HFFc6 (cell line): Measurements from ENCODE around the gene LDHB. TPM values are rescaled to one million over a fixed set of nuclear protein-coding genes. Genes with fewer than 3 reads are reported as not detected.

Experiments
- DNase-seq: peaks from one replicate; pipeline ENCODE4 v3.0.0-alpha.2; 2018
- H3K27ac Mint-ChIP-seq: 2 replicates; pipeline ENCODE4 v1.8.0; 2020; ENCODE audit warnings: mild to moderate bottlenecking, mixed read lengths
- H3K27me3 Mint-ChIP-seq: 2 replicates; pipeline ENCODE4 v1.8.0; 2021; ENCODE audit warnings: mild to moderate bottlenecking, moderate library complexity, mixed read lengths; ENCODE audit not compliant: insufficient read depth
- H3K36me3 Mint-ChIP-seq: 2 replicates; pipeline ENCODE4 v1.8.0; 2021; ENCODE audit warnings: low read depth, mixed read lengths
- H3K4me1 Mint-ChIP-seq: 2 replicates; pipeline ENCODE4 v1.8.0; 2020; ENCODE audit warnings: low read depth, mixed read lengths
- H3K4me3 Mint-ChIP-seq: 2 replicates; pipeline ENCODE4 v1.8.0; 2020; ENCODE audit warnings: mild to moderate bottlenecking, moderate library complexity, mixed read lengths
- H3K9me3 Mint-ChIP-seq: 2 replicates; pipeline ENCODE4 v1.8.0; 2020; ENCODE audit warnings: mild to moderate bottlenecking, mixed read lengths
- CTCF ChIP-seq: fragments of 200-600 bp; sonication (generic); IDR thresholded peaks from 2 replicates; pipeline ENCODE4 v1.5.0; 2021; ENCODE audit warnings: antibody characterized with exemption, mild to moderate bottlenecking
- total RNA-seq, 6 experiments: library from RNA; stranded (reverse); fragmentation: NEBNext Ultra II Directional; extraction: Animal tissue kit (Norgen Biotek cat#: 25700); gene quantifications; 2 replicates in 1 of 6; 3 replicates in 5 of 6; pipeline ENCODE4 v1.2.3, GENCODE V29; 2021

Gene LDHB
- total RNA-seq, 6 experiments from 2014 or later = 635 to 852 (median 715) TPM

GRCh38 chr12:21606175-21606574, 51.5 kb downstream of the LDHB start:
- Mint-ChIP-seq H3K36me3 (no peaks in the 10 kb centered on the region), H3K4me1 (no peaks in the 10 kb centered on the region), H3K27me3 (no peaks in the 10 kb centered on the region; the same call in 1 of the 2 replicates), H3K4me3 (no peak overlapping the region), H3K27ac (no peak overlapping the region), H3K9me3 (no peaks in the 10 kb centered on the region)
- TF ChIP-seq CTCF = no peak
- DNase-seq = no peak

- no peak for DNase-seq
- Mint-ChIP-seq H3K9me3 (no peaks in the 10 kb centered on the region), H3K36me3 (no peaks in the 10 kb centered on the region)
Observed at GRCh38 chr12:21604245-21605101, 53.2 kb downstream of the LDHB start, which contains the start of gene GYS2. GYS2 (minus strand) TSS chr12:21604847; CDS start chr12:21604592, 255 bp downstream.

GRCh38 chr12:21602774-21603173, 54.9 kb downstream of the LDHB start:
- TF ChIP-seq CTCF = no peak
- Mint-ChIP-seq H3K4me3 (no peak overlapping the region), H3K27me3 (no peaks in the 10 kb centered on the region; the same call in 1 of the 2 replicates), H3K36me3 (no peaks in the 10 kb centered on the region), H3K9me3 (no peaks in the 10 kb centered on the region), H3K27ac (no peak overlapping the region), H3K4me1 (no peaks in the 10 kb centered on the region)
- no peak for DNase-seq

More at GRCh38 chr12:21604245-21605101, 53.2 kb downstream of the LDHB start, which contains the start of gene GYS2:
- H3K27ac Mint-ChIP-seq = no peak within 1 kb of the TSS
- no peak within 1 kb of the TSS for H3K4me3 Mint-ChIP-seq
- H3K4me1 Mint-ChIP-seq = no peaks in the 10 kb centered on the region
- no peaks in the 10 kb centered on the region; the same call in 1 of the 2 replicates for H3K27me3 Mint-ChIP-seq
- TF ChIP-seq CTCF = no peak

GRCh38 chr12:21600196-21600595, 57.4 kb downstream of the LDHB start:
- Mint-ChIP-seq H3K27ac (no peak overlapping the region), H3K4me1 (no peaks in the 10 kb centered on the region), H3K9me3 (no peaks in the 10 kb centered on the region), H3K4me3 (no peak overlapping the region), H3K36me3 (no peaks in the 10 kb centered on the region), H3K27me3 (no peaks in the 10 kb centered on the region; the same call in 1 of the 2 replicates)
- no peak for DNase-seq
- no peak for TF ChIP-seq CTCF

GRCh38 chr12:21599143-21599999, 58.3 kb downstream of the LDHB start:
- DNase-seq = no peak
- Mint-ChIP-seq H3K27me3 (no peaks in the 10 kb centered on the region; the same call in 1 of the 2 replicates), H3K4me3 (no peak overlapping the region), H3K27ac (no peak overlapping the region), H3K9me3 (no peaks in the 10 kb centered on the region), H3K4me1 (no peaks in the 10 kb centered on the region), H3K36me3 (no peaks in the 10 kb centered on the region)
- TF ChIP-seq CTCF = no peak
